Inflammatory macrophage treated with lipopolysaccharide for 4 hours (primary cell): Measurements from ENCODE around the gene HJURP.
"Not testable (repeated sequence)": the region's sequence is repeated elsewhere in the genome, so short reads cannot be mapped to it uniquely, and the experiment has no call there.

ENCODE experiments used
- DNase-seq: peaks from one replicate; pipeline ENCODE4 v3.0.0-alpha.2; 2020

HJURP gene

GRCh38 chr2:233854241-233854981 is at the start of gene HJURP:
Gene HJURP, minus strand, starts transcription at chr2:233854535. Its CDS starts 35 bp downstream, at chr2:233854500.
- DNase-seq = peak; percentile 92

GRCh38 chr2:233901884-233902283 is 47.5 kb upstream of the HJURP start:
- DNase-seq = no peak

GRCh38 chr2:233901367-233901766 is 47.0 kb upstream of the HJURP start:
- no peak for DNase-seq

GRCh38 chr2:233896253-233896652 is 41.9 kb upstream of the HJURP start:
- DNase-seq = not testable (repeated sequence)

- no peak for DNase-seq
Observed at GRCh38 chr2:233892793-233893192, 38.5 kb upstream of the HJURP start.

- no peak for DNase-seq
Observed at GRCh38 chr2:233882353-233882752, 28.0 kb upstream of the HJURP start.

GRCh38 chr2:233872125-233872524 is 17.8 kb upstream of the HJURP start:
- peak; percentile 12 for DNase-seq

GRCh38 chr2:233871432-233871831 is 17.1 kb upstream of the HJURP start:
- DNase-seq = no peak

GRCh38 chr2:233867993-233868532 is 13.7 kb upstream of the HJURP start, which contains the start of gene MSL3B:
Gene MSL3B, minus strand, starts transcription at chr2:233868386.
- peak; percentile 63 for DNase-seq

- DNase-seq = no peak
Observed at GRCh38 chr2:233866479-233866878, 12.1 kb upstream of the HJURP start.

- no peak for DNase-seq
Observed at GRCh38 chr2:233865838-233866237, 11.5 kb upstream of the HJURP start.

GRCh38 chr2:233862261-233862768 is 8.0 kb upstream of the HJURP start:
- no peak for DNase-seq

GRCh38 chr2:233858331-233858730 is 4.0 kb upstream of the HJURP start:
- no peak for DNase-seq

GRCh38 chr2:233857511-233858141 is 3.3 kb upstream of the HJURP start:
- DNase-seq = peak; percentile 42

- DNase-seq = no peak
Observed at GRCh38 chr2:233856184-233856583, 1.8 kb upstream of the HJURP start.

- no peak for DNase-seq
Observed at GRCh38 chr2:233855345-233855744, 1.0 kb upstream of the HJURP start.

GRCh38 chr2:233853883-233854240 is 473 bp downstream of the HJURP start:
- DNase-seq = no peak

GRCh38 chr2:233853353-233853752 is 982 bp downstream of the HJURP start:
- DNase-seq = no peak

GRCh38 chr2:233852056-233852455 is 2.3 kb downstream of the HJURP start:
- DNase-seq = peak; percentile 30

GRCh38 chr2:233851169-233851568 is 3.2 kb downstream of the HJURP start:
- DNase-seq = no peak

- no peak for DNase-seq
Observed at GRCh38 chr2:233850745-233851144, 3.6 kb downstream of the HJURP start.

- no peak for DNase-seq
Observed at GRCh38 chr2:233849607-233850271, 4.6 kb downstream of the HJURP start.

- no peak for DNase-seq
Observed at GRCh38 chr2:233848276-233848675, 6.1 kb downstream of the HJURP start.
